ENCODE results near the gene CDH23. TPM values are rescaled to one million over a fixed set of nuclear protein-coding genes. Genes with fewer than 3 reads are reported as not detected.

The CDH23 gene
- polyA plus RNA-seq, 1 experiment = 0.01 TPM

DNA sequence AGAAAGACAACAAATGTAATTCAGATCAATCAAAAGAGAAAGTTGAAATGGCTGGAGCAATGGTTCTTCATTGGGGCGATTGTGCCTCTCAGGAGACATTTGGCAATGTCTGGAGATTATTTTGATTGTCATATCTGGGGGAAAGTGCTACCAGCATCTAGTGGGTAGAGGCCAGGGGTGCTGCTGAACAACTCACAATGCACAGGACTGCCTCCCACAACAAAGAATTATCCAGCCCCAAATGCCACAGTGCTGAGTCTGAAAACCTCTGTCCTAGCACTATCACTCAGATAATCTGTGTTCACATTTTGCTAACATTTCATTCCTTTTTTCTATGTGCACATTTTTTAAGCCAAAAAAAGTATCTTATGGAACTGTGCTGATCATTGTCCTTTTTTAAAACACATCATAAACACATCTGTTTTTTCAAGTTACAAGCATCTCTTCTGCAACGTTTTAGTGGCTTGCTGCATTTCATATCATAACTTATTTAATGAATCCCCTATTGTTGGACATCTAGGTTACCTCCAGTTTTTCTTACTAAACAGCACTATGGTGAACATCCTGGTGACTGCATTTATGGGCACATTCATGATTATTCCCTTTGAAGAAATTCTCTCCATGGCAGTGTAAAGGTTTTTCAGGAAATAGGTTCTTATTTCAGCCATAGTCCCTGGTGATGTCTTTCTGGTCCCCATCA is 208.7 kb downstream of the CDH23 start:
- no peak for DNase-seq (ENCODE audit: low read depth, low spot score)
- no peak for TF ChIP-seq CTCF (IDR thresholded peaks at IDR 0.05; ENCODE audit: low read depth, low read length)
- CTCF ChIA-PET = interaction anchor here (1.1 kb wide), 1 partner anchor 287 kb away, joined by 3 read pairs; the partner anchor contains the start of gene SLC29A3
- peaks cover 20% of the 10 kb centered on the region for H3K27me3 ChIP-seq (ENCODE audit: control insufficient read depth, insufficient read depth, low read length)
- no peaks in the 10 kb centered on the region for H3K9me3 ChIP-seq (ENCODE audit: control insufficient read depth, insufficient read depth, low read length)
- no peak overlapping the region for H3K4me3 ChIP-seq (ENCODE audit: low read depth, low read length)
- no peak overlapping the region for H3K27ac ChIP-seq (ENCODE audit: low read depth, low read length)
- POLR2A ChIA-PET = no interaction called here

- DNase-seq (ENCODE audit: low read depth, low spot score) = no peak
- CTCF ChIA-PET = interaction anchor here (1.1 kb wide), 1 partner anchor 288 kb away, joined by 3 read pairs; the partner anchor contains the start of gene SLC29A3
- Histone ChIP-seq H3K27me3 (ENCODE audit: control insufficient read depth, insufficient read depth, low read length) (peaks cover 25% of the 10 kb centered on the region), H3K9me3 (ENCODE audit: control insufficient read depth, insufficient read depth, low read length) (no peaks in the 10 kb centered on the region), H3K4me3 (ENCODE audit: low read depth, low read length) (no peak overlapping the region), H3K27ac (ENCODE audit: low read depth, low read length) (no peak overlapping the region)
- POLR2A ChIA-PET = no interaction called here
- TF ChIP-seq CTCF (IDR thresholded peaks at IDR 0.05; ENCODE audit: low read depth, low read length) = no peak
Measured at GRCh38 chr10:71606257-71607081, 209.7 kb downstream of the CDH23 start.

DNA sequence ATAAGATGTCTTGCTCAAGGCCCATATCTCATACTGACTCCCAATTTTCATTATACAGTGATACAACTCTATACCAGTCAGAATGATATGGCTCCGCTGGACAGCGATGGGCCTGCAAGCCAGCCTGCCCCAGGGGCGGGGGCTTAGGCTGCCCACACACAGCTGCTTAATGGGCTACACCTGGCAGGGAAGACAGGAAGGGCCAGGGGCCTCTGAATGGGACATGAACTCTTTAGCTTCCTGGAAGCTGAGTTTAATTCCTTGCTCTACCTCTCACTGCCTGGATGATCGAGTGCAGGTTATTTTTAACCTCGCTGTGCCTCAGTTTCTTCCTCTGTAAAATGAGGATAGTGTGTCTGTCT is 210.3 kb downstream of the CDH23 start:
- POLR2A ChIA-PET = no interaction called here
- Histone ChIP-seq H3K27me3 (ENCODE audit: control insufficient read depth, insufficient read depth, low read length) (peaks cover 31% of the 10 kb centered on the region), H3K27ac (ENCODE audit: low read depth, low read length) (no peak overlapping the region), H3K9me3 (ENCODE audit: control insufficient read depth, insufficient read depth, low read length) (no peaks in the 10 kb centered on the region), H3K4me3 (ENCODE audit: low read depth, low read length) (no peak overlapping the region)
- DNase-seq (ENCODE audit: low read depth, low spot score) = no peak
- no peak for TF ChIP-seq CTCF (IDR thresholded peaks at IDR 0.05; ENCODE audit: low read depth, low read length)
- CTCF ChIA-PET = no interaction called here

- peak; percentile 86 for TF ChIP-seq CTCF (IDR thresholded peaks at IDR 0.05; ENCODE audit: low read depth, low read length)
- POLR2A ChIA-PET = no interaction called here
- no peak for DNase-seq (ENCODE audit: low read depth, low spot score)
- Histone ChIP-seq H3K27ac (ENCODE audit: low read depth, low read length) (no peak overlapping the region), H3K27me3 (ENCODE audit: control insufficient read depth, insufficient read depth, low read length) (peaks cover 39% of the 10 kb centered on the region), H3K4me3 (ENCODE audit: low read depth, low read length) (no peak overlapping the region), H3K9me3 (ENCODE audit: control insufficient read depth, insufficient read depth, low read length) (no peaks in the 10 kb centered on the region)
- CTCF ChIA-PET = interaction anchor here (0.5 to 3.6 kb wide), 24 partner anchors 9 to 300 kb away, joined by 3 to 26 read pairs (median 4); partner anchors contain the start of gene SLC29A3
Measured at GRCh38 chr10:71608819-71609768, 212.4 kb downstream of the CDH23 start.
